NT2/D1 (cell line): ENCODE measurements around the gene DIRAS2.
"Not testable (repeated sequence)": the region's sequence is repeated elsewhere in the genome, so short reads cannot be mapped to it uniquely, and the experiment has no call there.

Experiments used
- DNase-seq: peaks from one replicate; pipeline ENCODE4 v3.0.0-alpha.2; 2011; ENCODE audit warnings: low read depth, low spot score
- H3K27me3 ChIP-seq: 2 replicates; pipeline ENCODE4 v1.6.0; 2011; ENCODE audit warnings: mild to moderate bottlenecking; ENCODE audit not compliant: insufficient read length, insufficient read depth
- H3K36me3 ChIP-seq: 2 replicates; pipeline ENCODE4 v1.6.1; 2011; ENCODE audit warnings: mild to moderate bottlenecking, low read length, mixed read lengths; ENCODE audit not compliant: insufficient read depth, insufficient read length
- H3K4me1 ChIP-seq: 2 replicates; pipeline ENCODE4 v1.5.1; 2011; ENCODE audit not compliant: insufficient read depth, insufficient read length
- H3K4me3 ChIP-seq: 2 replicates; pipeline ENCODE4 v1.5.1; 2011; ENCODE audit warnings: low read depth; ENCODE audit not compliant: insufficient read length
- H3K9ac ChIP-seq: 2 replicates; pipeline ENCODE4 v1.6.0; 2011; ENCODE audit warnings: low read depth; ENCODE audit not compliant: insufficient read length
- H3K9me3 ChIP-seq: 2 replicates; pipeline ENCODE4 v1.5.1; 2011; ENCODE audit warnings: mild to moderate bottlenecking, low read length; ENCODE audit not compliant: insufficient read depth
- SUZ12 ChIP-seq: IDR thresholded peaks from 2 replicates; pipeline ENCODE4 v1.6.1; 2011; ENCODE audit not compliant: insufficient read length, insufficient read depth; ENCODE audit errors: extremely low read depth
- YY1 ChIP-seq: IDR thresholded peaks from 2 replicates; pipeline ENCODE4 v1.6.1; 2011; ENCODE audit not compliant: insufficient read length, insufficient read depth
- ZNF274 ChIP-seq: IDR thresholded peaks from 2 replicates; pipeline ENCODE4 v1.6.1; 2011; ENCODE audit warnings: mild to moderate bottlenecking, low read depth, low read length

The DIRAS2 gene

GRCh38 chr9:90658181-90658580 lies 15.6 kb upstream of the DIRAS2 start:
- Histone ChIP-seq H3K36me3 (no peaks in the 10 kb centered on the region), H3K4me3 (no peak overlapping the region), H3K4me1 (no peaks in the 10 kb centered on the region), H3K9ac (no peak overlapping the region), H3K9me3 (no peaks in the 10 kb centered on the region; the same call in 1 of the 2 replicates), H3K27me3 (no peaks in the 10 kb centered on the region)
- no peak for DNase-seq
- no peak for TF ChIP-seq ZNF274
- TF ChIP-seq SUZ12, result no peak
- no peak for TF ChIP-seq YY1

DNA sequence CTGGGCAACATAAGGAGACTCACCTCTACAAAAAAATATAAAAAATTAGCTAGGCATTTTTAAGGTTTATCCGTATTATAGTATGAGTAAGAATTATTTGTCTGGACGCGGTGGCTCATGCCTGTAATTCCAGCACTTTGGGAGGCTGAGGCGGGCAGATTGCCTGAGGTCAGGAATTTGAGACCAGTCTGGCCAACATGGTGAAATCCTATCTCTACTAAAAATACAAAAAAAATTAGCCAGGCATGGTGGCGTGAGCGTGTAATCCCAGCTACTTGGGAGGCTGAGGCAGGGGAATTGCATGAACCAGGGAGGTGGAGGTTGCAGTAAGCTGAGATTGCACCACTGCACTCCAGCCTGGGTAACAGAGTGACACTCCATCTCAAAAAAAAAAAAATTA lies 14.3 kb upstream of the DIRAS2 start:
- not testable (repeated sequence) for H3K4me3 ChIP-seq, H3K4me1 ChIP-seq, DNase-seq, H3K27me3 ChIP-seq, H3K36me3 ChIP-seq, H3K9me3 ChIP-seq, H3K9ac ChIP-seq

DNA sequence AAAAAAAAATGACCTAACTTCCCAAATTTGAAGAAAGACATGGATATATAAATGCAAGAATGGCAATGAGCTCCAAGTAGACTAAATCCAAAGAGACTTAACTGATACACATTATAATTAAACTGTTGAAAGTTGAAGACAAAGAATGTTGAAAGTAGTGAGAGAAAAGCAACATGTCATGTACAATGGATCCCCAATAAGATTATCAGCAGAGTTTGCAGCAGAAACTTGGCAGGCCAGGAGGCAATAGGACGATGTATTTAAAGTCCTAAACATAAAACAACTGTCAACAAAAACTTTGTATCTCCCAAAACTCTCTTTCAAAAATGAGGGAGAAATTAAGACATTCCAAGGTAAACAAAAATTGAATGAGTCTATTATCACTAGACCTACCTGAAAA lies 8.6 kb upstream of the DIRAS2 start:
- no peak for TF ChIP-seq SUZ12
- no peak for TF ChIP-seq ZNF274
- TF ChIP-seq YY1, result no peak
- Histone ChIP-seq H3K27me3 (no peaks in the 10 kb centered on the region), H3K4me1 (no peaks in the 10 kb centered on the region), H3K36me3 (no peaks in the 10 kb centered on the region), H3K9ac (no peak overlapping the region), H3K9me3 (peaks cover 29% of the 10 kb centered on the region), H3K4me3 (no peak overlapping the region)
- no peak for DNase-seq

DNA sequence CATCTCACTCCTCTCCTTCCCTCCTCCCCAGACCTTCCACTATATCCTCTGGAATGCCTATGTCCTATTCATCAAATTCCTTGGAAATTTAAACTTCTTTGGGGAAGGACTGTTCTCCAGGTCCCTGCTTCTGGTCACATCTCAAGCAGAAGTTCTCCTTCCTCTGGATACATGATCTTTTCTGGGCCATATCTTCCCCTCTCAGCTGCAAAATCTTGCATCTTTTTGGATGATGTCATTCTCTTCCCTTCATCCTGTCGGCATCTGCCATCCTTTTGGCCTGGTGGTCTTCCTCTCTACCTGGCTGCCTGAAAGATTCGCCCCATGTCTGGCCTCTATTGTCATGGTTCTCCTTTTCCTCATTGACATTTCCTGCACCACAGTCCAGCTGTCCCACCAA lies 5.2 kb upstream of the DIRAS2 start:
- Histone ChIP-seq H3K9me3 (peaks cover 29% of the 10 kb centered on the region), H3K27me3 (peaks cover 19% of the 10 kb centered on the region), H3K36me3 (no peaks in the 10 kb centered on the region), H3K9ac (no peak overlapping the region), H3K4me1 (no peaks in the 10 kb centered on the region), H3K4me3 (no peak overlapping the region)
- TF ChIP-seq YY1 (no peak), SUZ12 (no peak), ZNF274 (no peak)
- no peak for DNase-seq

GRCh38 chr9:90645721-90646120 lies 3.1 kb upstream of the DIRAS2 start:
- no peaks in the 10 kb centered on the region for H3K36me3 ChIP-seq
- H3K9me3 ChIP-seq, result peaks cover 8% of the 10 kb centered on the region
- H3K4me1 ChIP-seq, result no peaks in the 10 kb centered on the region
- H3K27me3 ChIP-seq, result peaks cover 37% of the 10 kb centered on the region
- DNase-seq, result no peak
- TF ChIP-seq SUZ12 (no peak), YY1 (no peak), ZNF274 (no peak)
- no peak overlapping the region for H3K9ac ChIP-seq
- H3K4me3 ChIP-seq, result no peak overlapping the region

GRCh38 chr9:90641884-90642487 lies 638 bp downstream of the DIRAS2 start:
- H3K9me3 ChIP-seq, result no peaks in the 10 kb centered on the region
- TF ChIP-seq SUZ12, result no peak
- no peak for TF ChIP-seq ZNF274
- no peak for TF ChIP-seq YY1
- no peaks in the 10 kb centered on the region for H3K4me1 ChIP-seq
- H3K36me3 ChIP-seq, result no peaks in the 10 kb centered on the region
- H3K4me3 ChIP-seq, result no peak overlapping the region
- no peak overlapping the region for H3K9ac ChIP-seq
- H3K27me3 ChIP-seq, result peaks cover 40% of the 10 kb centered on the region
- no peak for DNase-seq

- H3K9me3 ChIP-seq, result no peaks in the 10 kb centered on the region
- peaks cover 40% of the 10 kb centered on the region for H3K27me3 ChIP-seq
- H3K36me3 ChIP-seq, result no peaks in the 10 kb centered on the region
- no peak for DNase-seq
- no peaks in the 10 kb centered on the region for H3K4me1 ChIP-seq
- H3K9ac ChIP-seq, result no peak overlapping the region
- TF ChIP-seq SUZ12 (no peak), YY1 (no peak), ZNF274 (no peak)
- H3K4me3 ChIP-seq, result no peak overlapping the region
These were observed 1.5 kb downstream of the DIRAS2 start for GRCh38 chr9:90641086-90641485.
